ENCODE data around the gene VGF.
"Not testable (repeated sequence)": the region's sequence is repeated elsewhere in the genome, so short reads cannot be mapped to it uniquely, and the experiment has no call there.

Gene VGF

DNA sequence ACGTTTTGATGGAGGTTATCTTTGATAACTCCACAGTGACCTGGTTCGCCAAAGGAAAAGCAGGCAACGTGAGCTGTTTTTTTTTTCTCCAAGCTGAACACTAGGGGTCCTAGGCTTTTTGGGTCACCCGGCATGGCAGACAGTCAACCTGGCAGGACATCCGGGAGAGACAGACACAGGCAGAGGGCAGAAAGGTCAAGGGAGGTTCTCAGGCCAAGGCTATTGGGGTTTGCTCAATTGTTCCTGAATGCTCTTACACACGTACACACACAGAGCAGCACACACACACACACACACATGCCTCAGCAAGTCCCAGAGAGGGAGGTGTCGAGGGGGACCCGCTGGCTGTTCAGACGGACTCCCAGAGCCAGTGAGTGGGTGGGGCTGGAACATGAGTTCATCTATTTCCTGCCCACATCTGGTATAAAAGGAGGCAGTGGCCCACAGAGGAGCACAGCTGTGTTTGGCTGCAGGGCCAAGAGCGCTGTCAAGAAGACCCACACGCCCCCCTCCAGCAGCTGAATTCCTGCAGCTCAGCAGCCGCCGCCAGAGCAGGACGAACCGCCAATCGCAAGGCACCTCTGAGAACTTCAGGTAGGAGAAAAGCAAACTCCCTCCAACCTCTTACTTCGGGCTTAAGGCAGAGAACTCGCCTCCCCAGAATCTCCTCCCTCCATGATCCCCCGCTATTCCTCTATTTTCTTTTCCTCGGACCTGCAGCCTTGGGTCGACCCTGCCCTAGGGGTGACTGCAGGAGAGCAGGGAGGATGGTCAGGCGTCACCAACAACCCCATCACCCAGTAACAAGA is 38.5 kb downstream of the VGF start, which contains the start of gene SERPINE1:
TSS of gene SERPINE1 (plus strand) at position 454 of the 809 bp plus-strand sequence. CDS start 1,290 bp downstream, outside the sequence.
- H3K27ac Mint-ChIP-seq = peak within 1 kb of the TSS; percentile 22
- H3K27me3 Mint-ChIP-seq (ENCODE audit: low read depth) = peaks cover 61% of the 10 kb centered on the region
- H3K9me3 Mint-ChIP-seq = no peaks in the 10 kb centered on the region
- H3K4me3 Mint-ChIP-seq = peak within 1 kb of the TSS; percentile 72
- peaks cover 32% of the 10 kb centered on the region for H3K4me1 Mint-ChIP-seq (ENCODE audit: low read depth)
- H3K36me3 Mint-ChIP-seq (ENCODE audit: low read depth) = no peaks in the 10 kb centered on the region

DNA sequence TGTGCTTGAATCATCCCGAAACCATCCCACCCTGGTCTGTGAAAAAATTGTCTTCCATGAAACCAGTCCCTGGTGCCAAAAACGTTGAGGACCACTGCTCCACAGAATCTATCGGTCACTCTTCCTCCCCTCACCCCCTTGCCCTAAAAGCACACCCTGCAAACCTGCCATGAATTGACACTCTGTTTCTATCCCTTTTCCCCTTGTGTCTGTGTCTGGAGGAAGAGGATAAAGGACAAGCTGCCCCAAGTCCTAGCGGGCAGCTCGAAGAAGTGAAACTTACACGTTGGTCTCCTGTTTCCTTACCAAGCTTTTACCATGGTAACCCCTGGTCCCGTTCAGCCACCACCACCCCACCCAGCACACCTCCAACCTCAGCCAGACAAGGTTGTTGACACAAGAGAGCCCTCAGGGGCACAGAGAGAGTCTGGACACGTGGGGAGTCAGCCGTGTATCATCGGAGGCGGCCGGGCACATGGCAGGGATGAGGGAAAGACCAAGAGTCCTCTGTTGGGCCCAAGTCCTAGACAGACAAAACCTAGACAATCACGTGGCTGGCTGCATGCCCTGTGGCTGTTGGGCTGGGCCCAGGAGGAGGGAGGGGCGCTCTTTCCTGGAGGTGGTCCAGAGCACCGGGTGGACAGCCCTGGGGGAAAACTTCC is 39.2 kb downstream of the VGF start:
- Mint-ChIP-seq H3K4me1 (ENCODE audit: low read depth) (peaks cover 33% of the 10 kb centered on the region), H3K36me3 (ENCODE audit: low read depth) (no peaks in the 10 kb centered on the region), H3K27me3 (ENCODE audit: low read depth) (peaks cover 59% of the 10 kb centered on the region), H3K4me3 (no peak overlapping the region), H3K27ac (peak overlapping the region; percentile 17), H3K9me3 (no peaks in the 10 kb centered on the region)

- Mint-ChIP-seq H3K4me1 (ENCODE audit: low read depth) (peaks cover 33% of the 10 kb centered on the region), H3K36me3 (ENCODE audit: low read depth) (no peaks in the 10 kb centered on the region), H3K4me3 (peak overlapping the region; percentile 48), H3K9me3 (no peaks in the 10 kb centered on the region), H3K27ac (peak overlapping the region; percentile 59), H3K27me3 (ENCODE audit: low read depth) (peaks cover 56% of the 10 kb centered on the region)
Measured at GRCh38 chr7:101124376-101125056, 40.9 kb downstream of the VGF start.

- Mint-ChIP-seq H3K4me3 (no peak overlapping the region), H3K36me3 (ENCODE audit: low read depth) (no peaks in the 10 kb centered on the region), H3K27ac (no peak overlapping the region), H3K4me1 (ENCODE audit: low read depth) (peaks cover 33% of the 10 kb centered on the region), H3K27me3 (ENCODE audit: low read depth) (peaks cover 57% of the 10 kb centered on the region), H3K9me3 (no peaks in the 10 kb centered on the region)
Measured at GRCh38 chr7:101123703-101124068, 41.7 kb downstream of the VGF start.

DNA sequence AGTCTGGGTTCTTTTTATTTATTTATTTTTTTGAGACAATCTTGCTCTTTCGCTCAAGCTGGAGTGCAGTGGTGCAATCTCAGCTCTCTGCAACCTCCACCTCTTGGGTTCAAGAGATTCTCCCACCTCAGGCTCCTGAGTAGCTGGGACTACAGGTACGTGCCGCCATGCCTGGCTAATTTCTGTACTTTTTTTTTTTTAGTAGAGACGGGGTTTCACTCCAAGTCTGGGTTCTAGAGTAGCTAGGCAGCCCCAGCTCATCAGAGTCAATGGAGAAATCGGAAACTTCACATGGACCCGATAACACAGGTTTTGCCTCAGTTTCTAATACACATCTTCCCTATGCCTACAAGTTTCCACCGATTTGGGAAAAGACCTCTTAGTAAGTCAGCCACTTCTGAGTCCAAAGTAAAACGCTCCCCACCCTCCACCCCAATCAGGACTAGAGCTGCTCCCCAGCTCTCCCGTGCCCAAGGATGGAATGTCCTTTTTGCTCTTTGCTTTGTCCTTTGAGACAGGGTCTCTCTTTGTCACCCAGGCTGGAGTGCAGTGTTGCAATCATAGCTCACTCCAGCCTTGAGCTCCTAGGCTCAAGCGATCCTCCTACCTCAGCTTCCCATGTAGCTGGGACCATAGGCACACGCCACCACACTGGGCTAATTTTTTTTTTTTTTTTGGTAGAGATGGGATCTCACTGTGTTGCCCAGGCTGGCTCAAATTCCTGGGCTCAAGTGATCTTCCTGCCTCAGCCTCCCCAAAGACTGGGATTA is 42.3 kb downstream of the VGF start:
- Mint-ChIP-seq H3K9me3 (no peaks in the 10 kb centered on the region), H3K4me1 (ENCODE audit: low read depth) (peaks cover 33% of the 10 kb centered on the region), H3K27ac (no peak overlapping the region), H3K36me3 (ENCODE audit: low read depth) (no peaks in the 10 kb centered on the region), H3K27me3 (ENCODE audit: low read depth) (peaks cover 52% of the 10 kb centered on the region), H3K4me3 (no peak overlapping the region)

DNA sequence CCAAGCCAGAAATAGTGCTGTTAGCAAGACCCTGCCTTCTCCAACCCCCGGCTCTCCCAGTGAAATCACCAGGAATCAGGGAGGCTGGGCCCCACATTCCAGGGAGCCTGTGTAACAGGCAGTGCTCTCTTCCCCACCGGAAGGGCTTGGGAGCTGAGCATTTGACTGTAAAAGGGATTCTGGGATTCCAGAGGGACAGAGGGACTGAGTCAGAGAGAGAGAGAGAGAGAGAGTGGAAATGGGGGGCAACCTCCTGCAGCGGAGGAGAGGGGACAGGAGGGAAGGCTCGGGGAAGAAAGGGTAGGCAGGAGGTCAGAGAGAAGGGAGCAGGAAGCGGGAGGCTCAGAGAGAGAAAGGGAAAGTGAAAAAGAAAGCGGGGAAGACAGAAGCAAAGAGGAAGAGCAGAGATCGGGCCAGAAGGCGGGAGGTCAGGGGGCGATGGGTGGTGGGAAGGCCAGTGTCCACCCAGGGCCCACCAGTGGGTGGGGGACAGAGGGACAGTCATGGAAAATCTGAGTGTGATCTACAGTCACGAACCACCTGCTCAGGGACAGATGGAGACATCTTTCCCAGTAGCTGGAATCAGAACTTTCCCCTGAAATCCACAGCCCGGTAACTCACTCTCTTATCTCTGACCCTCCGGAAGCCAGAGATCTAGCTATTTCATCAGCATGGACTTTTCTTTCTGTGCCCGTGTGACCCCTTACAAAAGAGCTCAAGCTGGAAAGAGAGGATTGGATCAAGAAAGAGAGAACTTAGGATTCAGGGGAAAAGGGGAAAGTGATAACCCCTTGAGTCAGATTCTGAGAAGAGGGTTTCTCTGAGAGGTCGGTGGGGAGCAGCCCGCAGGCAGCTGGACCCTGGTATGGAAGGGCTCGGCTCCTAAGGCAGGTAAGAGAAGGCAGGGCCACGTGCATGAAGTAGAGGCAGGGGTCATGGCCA is 43.1 kb downstream of the VGF start:
- Mint-ChIP-seq H3K4me1 (ENCODE audit: low read depth) (peaks cover 32% of the 10 kb centered on the region), H3K36me3 (ENCODE audit: low read depth) (no peaks in the 10 kb centered on the region), H3K9me3 (no peaks in the 10 kb centered on the region), H3K4me3 (peak overlapping the region; percentile 70), H3K27me3 (ENCODE audit: low read depth) (peaks cover 44% of the 10 kb centered on the region), H3K27ac (peak overlapping the region; percentile 71)

GRCh38 chr7:101121631-101121990 is 43.8 kb downstream of the VGF start:
- not testable (repeated sequence) for H3K27ac Mint-ChIP-seq
- peaks cover 38% of the 10 kb centered on the region for H3K27me3 Mint-ChIP-seq (ENCODE audit: low read depth)

GRCh38 chr7:101120315-101120714 is 45.1 kb downstream of the VGF start:
- Mint-ChIP-seq H3K4me1 (ENCODE audit: low read depth) (peaks cover 15% of the 10 kb centered on the region), H3K9me3 (no peaks in the 10 kb centered on the region), H3K4me3 (no peak overlapping the region), H3K27me3 (ENCODE audit: low read depth) (peaks cover 34% of the 10 kb centered on the region), H3K27ac (no peak overlapping the region), H3K36me3 (ENCODE audit: low read depth) (no peaks in the 10 kb centered on the region)

More at GRCh38 chr7:101121631-101121990, 43.8 kb downstream of the VGF start:
- not testable (repeated sequence) for H3K9me3 Mint-ChIP-seq; H3K36me3 Mint-ChIP-seq (ENCODE audit: low read depth)
- Mint-ChIP-seq H3K4me1 (ENCODE audit: low read depth) (peaks cover 25% of the 10 kb centered on the region), H3K4me3 (peak overlapping the region; percentile 70)

DNA sequence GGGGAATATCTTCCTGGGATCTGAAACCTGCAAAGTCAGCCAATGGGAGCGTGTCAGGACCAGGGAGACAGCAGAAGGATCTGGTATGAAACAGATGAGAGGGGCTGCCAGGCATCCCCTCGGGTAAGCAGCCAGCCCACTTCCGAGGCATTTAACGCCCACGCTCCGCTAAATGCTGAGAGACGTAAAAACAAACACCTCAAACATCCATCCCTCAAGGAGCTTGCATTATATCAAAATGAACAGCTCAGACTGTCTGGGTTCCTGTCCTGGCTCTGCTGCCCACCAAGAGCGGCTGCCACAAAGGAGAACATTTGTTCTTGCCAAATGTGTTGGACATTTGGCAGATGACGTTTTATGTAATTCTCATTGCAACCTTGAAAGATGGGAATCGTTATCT is 45.5 kb downstream of the VGF start:
- Mint-ChIP-seq H3K9me3 (no peaks in the 10 kb centered on the region), H3K4me3 (no peak overlapping the region), H3K36me3 (ENCODE audit: low read depth) (no peaks in the 10 kb centered on the region), H3K27me3 (ENCODE audit: low read depth) (peaks cover 33% of the 10 kb centered on the region), H3K27ac (no peak overlapping the region), H3K4me1 (ENCODE audit: low read depth) (peaks cover 13% of the 10 kb centered on the region)

GRCh38 chr7:101118856-101119255 is 46.5 kb downstream of the VGF start:
- H3K9me3 Mint-ChIP-seq = no peaks in the 10 kb centered on the region
- no peak overlapping the region for H3K27ac Mint-ChIP-seq
- H3K27me3 Mint-ChIP-seq (ENCODE audit: low read depth) = peaks cover 25% of the 10 kb centered on the region
- H3K4me1 Mint-ChIP-seq (ENCODE audit: low read depth) = peaks cover 8% of the 10 kb centered on the region
- H3K4me3 Mint-ChIP-seq = no peak overlapping the region
- no peaks in the 10 kb centered on the region for H3K36me3 Mint-ChIP-seq (ENCODE audit: low read depth)

DNA sequence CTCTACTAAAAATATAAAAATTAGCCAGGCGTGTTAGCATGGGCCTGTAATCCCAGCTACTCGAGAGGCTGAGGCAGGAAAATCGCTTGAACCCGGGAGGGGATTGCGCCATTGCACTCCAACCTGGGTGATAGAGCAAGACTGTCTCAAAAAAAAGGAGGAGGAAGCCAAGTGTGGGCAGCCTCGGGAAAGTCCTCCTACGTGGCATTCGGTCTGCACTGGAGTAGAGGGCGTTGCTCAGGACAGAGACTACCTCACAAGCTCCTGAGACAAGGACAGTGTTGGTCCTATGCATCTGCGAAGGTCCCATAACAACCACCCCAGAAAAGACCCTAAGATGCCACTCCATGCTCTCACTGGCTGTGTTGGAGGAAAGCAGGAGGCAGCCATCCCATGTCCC is 48.5 kb downstream of the VGF start:
- Mint-ChIP-seq H3K27ac (no peak overlapping the region), H3K27me3 (ENCODE audit: low read depth) (peaks cover 10% of the 10 kb centered on the region), H3K4me1 (ENCODE audit: low read depth) (peaks cover 1% of the 10 kb centered on the region), H3K36me3 (ENCODE audit: low read depth) (no peaks in the 10 kb centered on the region), H3K4me3 (no peak overlapping the region), H3K9me3 (no peaks in the 10 kb centered on the region)

GRCh38 chr7:101115215-101115614 is 50.2 kb downstream of the VGF start:
- Mint-ChIP-seq H3K9me3 (no peaks in the 10 kb centered on the region), H3K4me1 (ENCODE audit: low read depth) (no peaks in the 10 kb centered on the region), H3K27ac (no peak overlapping the region), H3K36me3 (ENCODE audit: low read depth) (no peaks in the 10 kb centered on the region), H3K4me3 (no peak overlapping the region), H3K27me3 (ENCODE audit: low read depth) (peaks cover 8% of the 10 kb centered on the region)

- Mint-ChIP-seq H3K9me3 (no peaks in the 10 kb centered on the region), H3K27me3 (ENCODE audit: low read depth) (peaks cover 4% of the 10 kb centered on the region), H3K27ac (no peak overlapping the region), H3K4me1 (ENCODE audit: low read depth) (no peaks in the 10 kb centered on the region), H3K36me3 (ENCODE audit: low read depth) (no peaks in the 10 kb centered on the region), H3K4me3 (no peak overlapping the region)
Measured at GRCh38 chr7:101114492-101114891, 50.9 kb downstream of the VGF start.
